SH-SY5Y (cell line): Measurements from ENCODE around the gene MIPEP.
"Not testable (repeated sequence)": the region's sequence is repeated elsewhere in the genome, so short reads cannot be mapped to it uniquely, and the experiment has no call there.

ENCODE experiments used
- GATA2 ChIP-seq: IDR thresholded peaks from 2 replicates; pipeline ENCODE4 v1.6.1; 2011; ENCODE audit warnings: mild to moderate bottlenecking, low read depth, low read length
- GATA3 ChIP-seq: IDR thresholded peaks from 2 replicates; pipeline ENCODE4 v1.6.1; 2011; ENCODE audit warnings: low read depth, mild to moderate bottlenecking, low read length, moderate library complexity

DNA sequence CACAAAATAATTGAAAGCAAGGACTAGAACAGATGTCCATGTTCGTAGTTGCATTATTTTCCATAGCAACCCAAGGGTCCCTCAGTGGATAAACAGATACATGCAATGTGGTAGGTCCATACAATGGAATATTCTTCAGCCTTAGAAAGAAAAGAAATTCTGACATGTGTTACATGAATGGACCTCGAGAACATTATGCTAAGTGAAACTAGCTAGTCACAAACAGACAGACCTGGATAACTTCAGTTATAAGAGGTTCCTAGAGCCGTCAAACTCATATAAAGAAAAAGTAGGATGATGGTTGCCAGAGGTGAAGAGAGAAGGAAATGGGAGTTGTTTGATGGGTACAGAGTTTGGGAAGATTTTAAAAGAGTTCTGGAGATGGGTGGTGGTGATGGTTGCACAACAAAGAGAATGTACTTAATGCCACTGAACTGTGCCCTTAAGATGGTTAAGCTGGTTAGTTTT is 8.3 kb upstream of the MIPEP start, which contains the start of gene C1QTNF9B:
- TF ChIP-seq GATA2, GATA3: not testable (repeated sequence)
